ENCODE measurements around the gene MFAP2.
A peak's percentile ranks its signal among the peaks of the same experiment; 100 is the strongest.

- TF ChIP-seq CREM (CRISPR knock-in tag; IDR thresholded peaks at IDR 0.05): no peak
- peak; percentile 55; the same call in 1 of the 2 replicates for TF ChIP-seq ZNF423 (CRISPR knock-in tag; IDR thresholded peaks at IDR 0.05)
These were observed 41.8 kb downstream of the MFAP2 start for GRCh38 chr1:16938351-16939321.
